ENCODE results near the gene IRF4.

DNA sequence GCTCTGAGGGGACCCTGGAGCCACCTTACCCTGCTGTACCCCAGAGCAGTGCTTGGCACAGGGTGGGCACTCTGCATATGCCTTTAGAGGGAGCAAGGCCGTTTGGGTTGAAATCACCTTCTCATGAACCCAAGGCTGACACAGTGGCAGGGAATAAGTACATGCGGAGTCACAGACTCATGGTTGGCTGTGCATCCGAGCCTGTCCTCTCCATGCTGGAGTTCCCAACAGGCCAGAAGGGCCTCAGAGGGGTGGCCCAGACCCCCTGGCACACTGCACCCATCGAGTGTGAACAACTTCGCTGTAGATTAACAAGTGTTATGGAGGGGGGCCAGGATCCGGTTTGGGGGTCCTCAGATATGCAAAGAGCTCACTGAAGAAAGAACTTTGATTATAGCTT is 21.0 kb upstream of the IRF4 start:
- TF ChIP-seq, protein P1, sequence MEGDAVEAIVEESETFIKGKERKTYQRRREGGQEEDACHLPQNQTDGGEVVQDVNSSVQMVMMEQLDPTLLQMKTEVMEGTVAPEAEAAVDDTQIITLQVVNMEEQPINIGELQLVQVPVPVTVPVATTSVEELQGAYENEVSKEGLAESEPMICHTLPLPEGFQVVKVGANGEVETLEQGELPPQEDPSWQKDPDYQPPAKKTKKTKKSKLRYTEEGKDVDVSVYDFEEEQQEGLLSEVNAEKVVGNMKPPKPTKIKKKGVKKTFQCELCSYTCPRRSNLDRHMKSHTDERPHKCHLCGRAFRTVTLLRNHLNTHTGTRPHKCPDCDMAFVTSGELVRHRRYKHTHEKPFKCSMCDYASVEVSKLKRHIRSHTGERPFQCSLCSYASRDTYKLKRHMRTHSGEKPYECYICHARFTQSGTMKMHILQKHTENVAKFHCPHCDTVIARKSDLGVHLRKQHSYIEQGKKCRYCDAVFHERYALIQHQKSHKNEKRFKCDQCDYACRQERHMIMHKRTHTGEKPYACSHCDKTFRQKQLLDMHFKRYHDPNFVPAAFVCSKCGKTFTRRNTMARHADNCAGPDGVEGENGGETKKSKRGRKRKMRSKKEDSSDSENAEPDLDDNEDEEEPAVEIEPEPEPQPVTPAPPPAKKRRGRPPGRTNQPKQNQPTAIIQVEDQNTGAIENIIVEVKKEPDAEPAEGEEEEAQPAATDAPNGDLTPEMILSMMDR (IDR thresholded peaks at IDR 0.05), result no peak
- TF ChIP-seq POLR2A (IDR thresholded peaks at IDR 0.05) (no peak), POLR2AphosphoS5 (IDR thresholded peaks at IDR 0.05) (no peak)

All from breast epithelium (tissue), 3 donors.